HCT116 (cell line): Measurements from ENCODE around the gene MS4A12. TPM values are rescaled to one million over a fixed set of nuclear protein-coding genes. Genes with fewer than 3 reads are reported as not detected.

Experiments used
- ATAC-seq: fragments of 200-7000 bp; cut with Tn5 transposase; 2 replicates; pipeline ENCODE4 v1.9.1; 2020; ENCODE audit warnings: mild to moderate bottlenecking, moderate library complexity
- BruUV-seq: library from RNA; stranded (reverse); fragments of 400-500 nt; replicated peaks from 2 replicates; lab custom pipeline; 2021; lab: Mats Ljungman, UMichigan
- CTCF ChIA-PET: fragments of 300-600 bp; sonication (Branson Sonifier 250); formaldehyde crosslinking; loops from one replicate; lab custom pipeline; 2021; ENCODE audit warnings: antibody characterized with exemption; lab: Charles Lee
- POLR2A ChIA-PET: fragments of 300-600, 350-600 bp; sonication (Branson Sonifier 250); formaldehyde crosslinking; loops from one replicate; lab custom pipeline; 2021; ENCODE audit warnings: antibody characterized with exemption; lab: Charles Lee
- RAD21 ChIA-PET, 2 experiments: fragments of 300-600 bp; sonication (Branson Sonifier 250); formaldehyde crosslinking; loops; one replicate each; lab custom pipeline; 2023; ENCODE audit warnings: low total read pairs in 2 of 2; ENCODE audit not compliant: uncharacterized antibody in 2 of 2, unreplicated experiment in 2 of 2, low non-redundant PET in 1 of 2; lab: Charles Lee
- DNase-seq: peaks from one replicate; pipeline ENCODE4 v3.0.0-alpha.2; 2010; ENCODE audit warnings: low read depth, low spot score
- H2AFZ ChIP-seq: fragments of 200-600 bp; shearing (Covaris generic), sonication (generic); 2 replicates; pipeline ENCODE4 v1.6.1; 2017; ENCODE audit warnings: low read depth, mixed run types, mixed read lengths, antibody characterized with exemption, low read length; ENCODE audit not compliant: poor library complexity, severe bottlenecking
- H3K27ac ChIP-seq: 2 replicates; pipeline ENCODE4 v1.5.1; 2012; ENCODE audit warnings: low read depth, low read length
- H3K27me3 ChIP-seq: fragments of 200-600 bp; sonication (generic); 2 replicates; pipeline ENCODE4 v1.6.1; 2016; ENCODE audit warnings: mixed run types, low read length, mixed read lengths; ENCODE audit not compliant: insufficient read depth
- H3K36me3 ChIP-seq, 2 experiments: fragments of 200-500 bp in 1 of 2; fragments of 200-600 bp in 1 of 2; sonication (Bioruptor generic) in 1 of 2; sonication (generic) in 1 of 2; 2 replicates each; pipeline versions ENCODE4 v1.5.1 to v1.6.1; 2014 to 2016; ENCODE audit warnings: low read length in 2 of 2, inconsistent platforms in 1 of 2, mixed read lengths in 1 of 2, mixed run types in 1 of 2; ENCODE audit not compliant: insufficient read depth in 2 of 2, control insufficient read depth in 1 of 2
- H3K4me1 ChIP-seq, 2 experiments: fragments of 200-600 bp in 1 of 2; sonication (generic) in 1 of 2; 2 replicates each; pipeline versions ENCODE4 v1.5.1 to v1.6.1; 2012 to 2017; ENCODE audit warnings: low read length in 2 of 2, inconsistent platforms in 1 of 2, mild to moderate bottlenecking in 1 of 2, mixed read lengths in 1 of 2, mixed run types in 1 of 2, moderate library complexity in 1 of 2; ENCODE audit not compliant: insufficient read depth in 2 of 2, control insufficient read depth in 1 of 2
- H3K4me2 ChIP-seq: fragments of 200-600 bp; sonication (generic); 2 replicates; pipeline ENCODE4 v1.6.1; 2017; ENCODE audit warnings: mixed run types, low read length, mixed read lengths
- H3K4me3 ChIP-seq, 2 experiments: fragments of 200-600 bp in 1 of 2; sonication (generic) in 1 of 2; replicated peaks in 1 of 2; 2 replicates each; pipeline ENCODE4 v1.5.1; 2011 to 2016; ENCODE audit warnings: low read length in 2 of 2, control low read depth in 1 of 2, low read depth in 1 of 2, mild to moderate bottlenecking in 1 of 2, mixed read lengths in 1 of 2, mixed run types in 1 of 2
- H3K79me2 ChIP-seq: fragments of 200-600 bp; sonication (generic); 2 replicates; pipeline ENCODE4 v1.6.1; 2017; ENCODE audit warnings: mild to moderate bottlenecking, mixed run types, low read length, moderate library complexity, mixed read lengths; ENCODE audit not compliant: insufficient read depth
- H3K9ac ChIP-seq: fragments of 200-600 bp; sonication (generic); 2 replicates; pipeline ENCODE4 v1.6.1; 2016; ENCODE audit warnings: low read length, mixed read lengths
- H3K9me2 ChIP-seq: fragments of 200-600 bp; sonication (generic), shearing (Covaris generic); 2 replicates; pipeline ENCODE4 v1.6.1; 2017; ENCODE audit warnings: mixed run types, mild to moderate bottlenecking, moderate library complexity; ENCODE audit not compliant: insufficient read depth
- H3K9me3 ChIP-seq, 2 experiments: fragments of 200-500 bp in 1 of 2; fragments of 200-600 bp in 1 of 2; sonication (Bioruptor generic) in 1 of 2; sonication (generic) in 1 of 2; 2 replicates each; pipeline ENCODE4 v1.6.1; 2014 to 2017; ENCODE audit warnings: low read length in 2 of 2, mixed read lengths in 2 of 2, inconsistent platforms in 1 of 2, low read depth in 1 of 2, mild to moderate bottlenecking in 1 of 2, mixed run types in 1 of 2, moderate library complexity in 1 of 2; ENCODE audit not compliant: control insufficient read depth in 1 of 2, insufficient read depth in 1 of 2
- H4K20me1 ChIP-seq: fragments of 200-600 bp; sonication (generic), shearing (Covaris generic); 2 replicates; pipeline ENCODE4 v1.6.1; 2017; ENCODE audit warnings: mixed run types, mild to moderate bottlenecking, moderate library complexity; ENCODE audit not compliant: insufficient read depth
- EGR1 ChIP-seq: IDR thresholded peaks from 2 replicates; pipeline ENCODE4 v1.6.1; 2012; ENCODE audit warnings: low read depth
- FOSL1 ChIP-seq: IDR thresholded peaks from 2 replicates; pipeline ENCODE4 v1.6.1; 2012; ENCODE audit warnings: low read depth
- JUND ChIP-seq: IDR thresholded peaks from 2 replicates; pipeline ENCODE4 v1.6.1; 2012
- POLR2A ChIP-seq: IDR thresholded peaks from 2 replicates; pipeline ENCODE4 v1.7.0; 2011; ENCODE audit warnings: borderline replicate concordance; ENCODE audit not compliant: insufficient read depth, insufficient read length; ENCODE audit errors: extremely low read depth
- POLR2AphosphoS5 ChIP-seq: IDR thresholded peaks from 2 replicates; pipeline ENCODE4 v1.6.1; 2011; ENCODE audit warnings: mild to moderate bottlenecking, low read depth, low read length, moderate library complexity
- RAD21 ChIP-seq: IDR thresholded peaks from 2 replicates; pipeline ENCODE4 v1.6.1; 2012; ENCODE audit warnings: low read depth, mild to moderate bottlenecking
- intact Hi-C: fragments of 100-400 bp; cut with micrococcal nuclease; formaldehyde crosslinking; loops from 2 replicates; pipeline ENCODE4 v1.10.0; 2022
- total RNA-seq: library from RNA; stranded (reverse); gene quantifications from one replicate; pipeline ENCODE4 v1.2.1, GENCODE V29; 2021; ENCODE audit not compliant: unreplicated experiment
- TF ChIP-seq, protein P1 (sequence below): IDR thresholded peaks from 2 replicates; pipeline ENCODE4 v1.6.1; 2011; ENCODE audit warnings: mild to moderate bottlenecking, low read length, moderate library complexity; ENCODE audit not compliant: insufficient replicate concordance; ENCODE audit errors: extremely low read depth
- TF ChIP-seq, protein P2 (sequence below): IDR thresholded peaks from 2 replicates; pipeline ENCODE4 v1.6.1; 2012
- TF ChIP-seq, protein P3 (sequence below), 3 experiments: fragments of 200-600 bp in 1 of 3; sonication (generic) in 1 of 3; IDR thresholded peaks in 2 of 3; conservative IDR thresholded peaks in 1 of 3; 2 replicates each; pipeline ENCODE4 v1.5.1; 2012 to 2017; ENCODE audit warnings: low read depth in 2 of 3, low read length in 2 of 3, antibody characterized with exemption in 1 of 3, borderline replicate concordance in 1 of 3, control low read depth in 1 of 3, mild to moderate bottlenecking in 1 of 3, mixed read lengths in 1 of 3, mixed run types in 1 of 3, moderate library complexity in 1 of 3; ENCODE audit not compliant: insufficient read depth in 1 of 3

MS4A12 gene
- total RNA-seq, 1 experiment from 2014 or later = not detected

DNA sequence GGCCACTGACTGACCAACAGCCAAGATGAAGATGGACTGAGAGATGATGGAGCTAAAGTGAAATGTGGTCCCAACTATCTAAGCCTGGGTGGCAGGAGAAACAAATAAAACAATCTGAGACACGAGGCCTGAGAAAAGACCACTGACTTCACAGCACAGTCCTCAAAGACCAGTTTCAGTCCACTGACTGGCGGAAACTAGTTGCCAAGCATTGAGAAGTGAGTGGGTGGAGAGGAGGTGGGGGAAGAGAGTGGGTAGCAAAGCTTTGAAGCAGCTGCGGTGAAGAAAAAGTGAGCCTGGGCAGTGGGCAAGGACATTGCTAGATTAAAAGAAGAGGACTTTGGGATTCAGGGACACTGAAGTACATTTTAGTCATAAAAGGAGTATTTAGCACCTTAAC lies 35.0 kb upstream of the MS4A12 start:
- Histone ChIP-seq H3K9ac (no peak overlapping the region), H3K27me3 (no peaks in the 10 kb centered on the region), H3K4me1 (no peaks in the 10 kb centered on the region), H4K20me1 (no peaks in the 10 kb centered on the region), H3K36me3 (no peaks in the 10 kb centered on the region), H2AFZ (no peak overlapping the region), H3K4me2 (no peak overlapping the region), H3K27ac (no peak overlapping the region), H3K9me2 (no peaks in the 10 kb centered on the region), H3K79me2 (no peaks in the 10 kb centered on the region), H3K4me3 (no peak overlapping the region), H3K9me3 (no peaks in the 10 kb centered on the region)
- ChIA-PET POLR2A (no interaction called here), RAD21 (no interaction called here), CTCF (no interaction called here)
- intact Hi-C loops = no loop called here
- TF ChIP-seq POLR2A (no peak), JUND (no peak), FOSL1 (no peak), RAD21 (no peak), EGR1 (no peak), POLR2AphosphoS5 (no peak)
- TF ChIP-seq, protein P1, sequence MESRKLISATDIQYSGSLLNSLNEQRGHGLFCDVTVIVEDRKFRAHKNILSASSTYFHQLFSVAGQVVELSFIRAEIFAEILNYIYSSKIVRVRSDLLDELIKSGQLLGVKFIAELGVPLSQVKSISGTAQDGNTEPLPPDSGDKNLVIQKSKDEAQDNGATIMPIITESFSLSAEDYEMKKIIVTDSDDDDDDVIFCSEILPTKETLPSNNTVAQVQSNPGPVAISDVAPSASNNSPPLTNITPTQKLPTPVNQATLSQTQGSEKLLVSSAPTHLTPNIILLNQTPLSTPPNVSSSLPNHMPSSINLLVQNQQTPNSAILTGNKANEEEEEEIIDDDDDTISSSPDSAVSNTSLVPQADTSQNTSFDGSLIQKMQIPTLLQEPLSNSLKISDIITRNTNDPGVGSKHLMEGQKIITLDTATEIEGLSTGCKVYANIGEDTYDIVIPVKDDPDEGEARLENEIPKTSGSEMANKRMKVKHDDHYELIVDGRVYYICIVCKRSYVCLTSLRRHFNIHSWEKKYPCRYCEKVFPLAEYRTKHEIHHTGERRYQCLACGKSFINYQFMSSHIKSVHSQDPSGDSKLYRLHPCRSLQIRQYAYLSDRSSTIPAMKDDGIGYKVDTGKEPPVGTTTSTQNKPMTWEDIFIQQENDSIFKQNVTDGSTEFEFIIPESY = no peak
- TF ChIP-seq, protein P2, sequence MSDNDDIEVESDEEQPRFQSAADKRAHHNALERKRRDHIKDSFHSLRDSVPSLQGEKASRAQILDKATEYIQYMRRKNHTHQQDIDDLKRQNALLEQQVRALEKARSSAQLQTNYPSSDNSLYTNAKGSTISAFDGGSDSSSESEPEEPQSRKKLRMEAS = no peak
- TF ChIP-seq, protein P3, sequence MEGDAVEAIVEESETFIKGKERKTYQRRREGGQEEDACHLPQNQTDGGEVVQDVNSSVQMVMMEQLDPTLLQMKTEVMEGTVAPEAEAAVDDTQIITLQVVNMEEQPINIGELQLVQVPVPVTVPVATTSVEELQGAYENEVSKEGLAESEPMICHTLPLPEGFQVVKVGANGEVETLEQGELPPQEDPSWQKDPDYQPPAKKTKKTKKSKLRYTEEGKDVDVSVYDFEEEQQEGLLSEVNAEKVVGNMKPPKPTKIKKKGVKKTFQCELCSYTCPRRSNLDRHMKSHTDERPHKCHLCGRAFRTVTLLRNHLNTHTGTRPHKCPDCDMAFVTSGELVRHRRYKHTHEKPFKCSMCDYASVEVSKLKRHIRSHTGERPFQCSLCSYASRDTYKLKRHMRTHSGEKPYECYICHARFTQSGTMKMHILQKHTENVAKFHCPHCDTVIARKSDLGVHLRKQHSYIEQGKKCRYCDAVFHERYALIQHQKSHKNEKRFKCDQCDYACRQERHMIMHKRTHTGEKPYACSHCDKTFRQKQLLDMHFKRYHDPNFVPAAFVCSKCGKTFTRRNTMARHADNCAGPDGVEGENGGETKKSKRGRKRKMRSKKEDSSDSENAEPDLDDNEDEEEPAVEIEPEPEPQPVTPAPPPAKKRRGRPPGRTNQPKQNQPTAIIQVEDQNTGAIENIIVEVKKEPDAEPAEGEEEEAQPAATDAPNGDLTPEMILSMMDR (IDR thresholded peaks at IDR 0.05 in 2 of 3, conservative IDR thresholded peaks at IDR 0.05 in 1 of 3; ENCODE audit: borderline replicate concordance in 1 of 3, insufficient read depth in 1 of 3, low read depth in 2 of 3, low read length in 2 of 3) = no peak
- ATAC-seq (no peak), DNase-seq (no peak)
- no TSS peak for BruUV-seq
